Spinal cord (tissue), 10 donors: Measurements from ENCODE around the gene CHST6. TPM values are rescaled to one million over a fixed set of nuclear protein-coding genes. Genes with fewer than 3 reads are reported as not detected.
"Not testable (repeated sequence)": the region's sequence is repeated elsewhere in the genome, so short reads cannot be mapped to it uniquely, and the experiment has no call there.

Experiments
- DNase-seq, 6 donors: peaks; one replicate each; pipeline versions ENCODE4 v3.0.0 to v3.0.0-alpha.2; 2013 to 2015; ENCODE audit warnings: low spot score in 6 of 6, low read depth in 4 of 6
- H3K27ac ChIP-seq: one replicate; pipeline ENCODE4 v1.5.1; 2013; ENCODE audit warnings: low read depth, low read length, control low read depth
- H3K27me3 ChIP-seq: one replicate; pipeline ENCODE4 v1.6.1; 2013; ENCODE audit warnings: low read length; ENCODE audit not compliant: control insufficient read depth, insufficient read depth
- H3K36me3 ChIP-seq: one replicate; pipeline ENCODE4 v1.6.1; 2013; ENCODE audit warnings: low read length; ENCODE audit not compliant: control insufficient read depth, insufficient read depth
- H3K4me1 ChIP-seq: one replicate; pipeline ENCODE4 v1.6.1; 2013; ENCODE audit warnings: low read length; ENCODE audit not compliant: control insufficient read depth, insufficient read depth
- H3K4me3 ChIP-seq: one replicate; pipeline ENCODE4 v1.5.1; 2013; ENCODE audit warnings: low read depth, low read length, control low read depth
- H3K9me3 ChIP-seq: one replicate; pipeline ENCODE4 v1.6.1; 2013; ENCODE audit warnings: low read length; ENCODE audit not compliant: control insufficient read depth, insufficient read depth
- WGBS: methylation state at CpG from one replicate; pipeline ENCODE4 v1.1.5; 2013; ENCODE audit warnings: missing lambda C conversion rate; ENCODE audit not compliant: insufficient coverage; 5-methylcytosine and 5-hydroxymethylcytosine counted together
- long read RNA-seq, 4 donors: transcript quantifications; one replicate each; lab custom pipeline, GENCODE V29; 2026
- polyA plus RNA-seq, 2 donors: library from polyadenylated mRNA; unstranded; fragments of 120-200 nt; gene quantifications; one replicate each; pipeline ENCODE4 v1.2.1, GENCODE V29; 2013; ENCODE audit not compliant: insufficient read length in 2 of 2
- total RNA-seq, 2 donors: library from RNA; depleted of rRNA in 1 of 2; stranded (reverse); fragments of 120-200 nt in 1 of 2; fragments of >200 nt in 1 of 2; gene quantifications; one replicate each; pipeline versions ENCODE4 v1.2.3 to v1.2.4, GENCODE V29; 2013 to 2014
- donor health status: healthy.

The CHST6 gene
- total RNA-seq (1 to 10 TPM; 5.4 to 7.9 TPM), polyA plus RNA-seq (10 to 100 TPM; 11.4 to 12.3 TPM)
- long read RNA-seq, donor 1, full-length matches to known transcripts, result 1 of 1 reads
- long read RNA-seq, donor 1, partial matches to known transcripts, result 0 of 1 reads
- long read RNA-seq, donor 1, other reads (novel, unspliced or antisense), result 0 of 1 reads
- long read RNA-seq, donor 2, full-length matches to known transcripts, result 1 of 1 reads
- long read RNA-seq, donor 2, partial matches to known transcripts, result 0 of 1 reads
- long read RNA-seq, donor 2, other reads (novel, unspliced or antisense), result 0 of 1 reads
- long read RNA-seq, donor 3, full-length matches to known transcripts, result 1 of 1 reads
- long read RNA-seq, donor 3, partial matches to known transcripts, result 0 of 1 reads
- long read RNA-seq, donor 3, other reads (novel, unspliced or antisense), result 0 of 1 reads
- long read RNA-seq, donor 4, result 0 reads

DNA sequence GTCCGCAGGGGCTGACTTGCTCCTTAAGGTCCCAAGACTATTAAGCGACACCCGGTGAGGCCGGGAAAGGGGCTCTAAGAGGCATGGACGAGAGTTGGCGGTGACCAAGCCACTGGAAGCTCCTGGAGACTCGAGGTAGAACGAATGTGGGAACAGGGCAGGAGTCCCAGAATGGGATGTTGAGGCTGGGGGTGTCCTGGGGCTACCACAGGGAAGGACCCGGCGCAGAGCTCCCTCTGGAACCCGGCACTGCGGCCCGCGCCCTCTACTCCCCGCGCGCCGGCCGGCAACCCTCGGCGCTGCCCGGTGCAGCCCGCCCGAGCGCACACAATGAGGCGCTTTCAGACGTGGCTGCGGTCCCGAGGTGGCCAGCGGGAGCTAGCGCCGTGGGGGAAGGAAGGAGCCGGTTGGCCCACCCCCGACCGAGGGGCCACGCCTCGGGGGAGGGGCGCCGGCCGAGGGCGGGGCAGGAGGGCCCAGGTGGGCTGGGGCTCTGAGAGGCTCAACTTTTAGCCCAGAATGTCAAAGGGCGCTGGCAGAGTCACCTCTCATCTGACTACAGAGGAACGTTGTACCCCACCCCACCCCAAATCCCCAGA lies at the start of gene CHST6:
TSS of gene CHST6 (minus strand) at position 366 of the 599 bp plus-strand sequence. CDS start 15,613 bp downstream, outside the sequence.
- H3K27me3 ChIP-seq, result no peaks in the 10 kb centered on the region
- no peaks in the 10 kb centered on the region for H3K9me3 ChIP-seq
- H3K4me3 ChIP-seq, result peak within 1 kb of the TSS; percentile 67
- peak within 1 kb of the TSS; percentile 50 for H3K27ac ChIP-seq
- H3K4me1 ChIP-seq, result peaks cover 48% of the 10 kb centered on the region
- 1% methylated on average over 42 of the region's 43 CpGs for WGBS
- no peaks in the 10 kb centered on the region for H3K36me3 ChIP-seq
- peak in 2 of 6 donors; percentile 63 to 76 for DNase-seq

DNA sequence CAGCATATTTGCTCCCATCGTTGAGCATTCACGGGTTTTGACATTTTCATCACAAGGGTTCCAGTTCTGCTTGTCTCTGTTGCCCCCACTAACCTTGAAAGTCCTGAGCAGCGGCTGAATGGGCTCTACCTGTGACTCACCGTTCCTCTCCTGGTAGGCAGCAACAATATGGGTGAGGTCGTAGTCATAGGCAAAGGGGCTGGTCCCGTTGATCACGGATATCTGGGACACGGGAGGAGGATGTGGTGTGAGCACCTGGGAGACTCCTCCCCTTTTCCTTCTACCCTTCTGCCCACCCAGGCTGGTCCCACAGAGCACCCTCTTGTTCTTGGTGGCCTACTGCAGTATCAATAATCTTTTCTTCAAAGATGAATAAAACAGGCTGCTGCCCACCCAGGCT lies 47.2 kb upstream of the CHST6 start:
- not testable (repeated sequence) for H3K27ac ChIP-seq, DNase-seq, H3K4me3 ChIP-seq, H3K9me3 ChIP-seq, H3K27me3 ChIP-seq
- H3K36me3 ChIP-seq, result peaks cover 27% of the 10 kb centered on the region
- H3K4me1 ChIP-seq, result peaks cover 10% of the 10 kb centered on the region
- no CpG with 5 or more reads among the region's 8 CpGs for WGBS

DNA sequence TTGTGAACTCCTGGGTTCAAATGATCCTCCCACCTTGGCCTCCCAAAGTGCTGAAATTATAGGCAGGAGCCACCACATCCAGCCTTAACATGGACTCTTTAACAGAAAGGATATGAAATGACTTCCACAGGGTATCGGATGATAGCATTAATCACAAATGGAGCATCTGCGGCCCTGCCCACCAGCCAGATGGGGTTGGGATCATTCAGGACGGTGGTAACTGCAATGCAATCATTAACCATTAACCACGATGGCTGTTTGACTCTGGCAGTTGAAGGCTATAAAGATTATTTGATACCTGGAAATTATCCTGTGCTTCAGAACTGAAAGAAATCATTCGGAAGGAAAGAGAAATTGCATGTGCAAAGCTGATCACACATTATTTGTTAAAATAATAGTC lies 46.0 kb upstream of the CHST6 start:
- Histone ChIP-seq H3K36me3 (peaks cover 29% of the 10 kb centered on the region), H3K27me3 (no peaks in the 10 kb centered on the region), H3K4me1 (peaks cover 10% of the 10 kb centered on the region), H3K4me3 (no peak overlapping the region), H3K27ac (no peak overlapping the region), H3K9me3 (no peaks in the 10 kb centered on the region)
- 100% methylated on average over 1 of the region's 5 CpGs for WGBS
- DNase-seq, result no peak

DNA sequence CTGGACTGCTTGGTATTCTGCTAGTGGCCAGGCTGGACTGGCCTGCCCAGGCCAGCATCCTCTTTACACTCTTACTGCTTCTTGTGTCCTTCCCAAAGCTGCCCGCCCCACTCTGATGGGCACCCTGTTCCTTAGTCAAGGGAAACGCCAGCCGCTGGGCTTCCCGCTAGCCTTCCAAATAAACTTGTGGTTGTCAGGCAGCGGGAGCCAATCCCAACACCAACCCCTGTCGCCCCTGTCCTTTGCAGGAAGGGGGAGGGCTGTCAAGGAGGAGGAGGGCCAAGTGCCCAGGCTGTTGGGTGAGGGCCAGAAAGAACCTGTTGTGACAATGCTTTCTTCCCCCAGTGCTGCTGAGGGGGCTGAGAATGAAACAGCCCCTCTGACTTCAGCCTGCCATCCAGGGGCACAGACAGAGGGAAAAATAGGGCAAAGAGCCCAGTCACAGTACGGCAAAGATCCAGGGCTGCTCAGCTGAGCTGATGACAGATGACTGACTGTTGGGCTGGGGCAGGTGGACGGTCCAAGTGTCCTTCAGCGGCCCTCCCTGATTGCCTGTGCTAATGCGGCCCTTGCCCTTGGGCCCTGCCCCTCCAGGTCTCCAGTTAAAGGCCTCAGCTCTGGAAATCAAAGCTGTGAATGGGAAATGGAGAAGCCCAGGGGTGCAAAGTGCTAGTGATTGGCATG lies 43.8 kb upstream of the CHST6 start:
- H3K4me3 ChIP-seq, H3K27me3 ChIP-seq, H3K4me1 ChIP-seq, H3K9me3 ChIP-seq, H3K27ac ChIP-seq: not testable (repeated sequence)
- H3K36me3 ChIP-seq, result peaks cover 37% of the 10 kb centered on the region
- no CpG with 5 or more reads among the region's 10 CpGs for WGBS
- peak in 2 of 6 donors; percentile 37 to 63 for DNase-seq

DNA sequence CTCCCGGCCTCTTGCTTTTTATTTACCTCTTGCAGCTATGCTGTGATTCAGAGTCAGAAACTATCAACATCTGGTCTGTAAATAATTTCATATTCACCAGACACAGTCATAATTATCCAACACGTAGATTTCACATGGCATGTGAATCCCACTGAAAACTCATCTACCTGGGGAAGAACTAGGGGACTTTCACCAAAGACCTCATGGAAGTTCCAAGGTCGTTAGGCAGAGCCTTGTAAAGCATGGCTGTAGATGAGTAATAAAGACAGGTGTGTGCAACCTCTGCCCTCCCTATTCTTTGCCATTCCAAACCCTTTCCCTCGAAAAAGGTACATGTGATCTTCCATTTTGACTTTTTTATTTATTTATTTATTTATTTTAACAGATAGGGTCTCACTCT lies 42.5 kb upstream of the CHST6 start:
- Histone ChIP-seq H3K4me1 (peaks cover 6% of the 10 kb centered on the region), H3K27ac (no peak overlapping the region), H3K36me3 (peaks cover 39% of the 10 kb centered on the region), H3K9me3 (no peaks in the 10 kb centered on the region), H3K27me3 (no peaks in the 10 kb centered on the region), H3K4me3 (no peak overlapping the region)
- DNase-seq, result no peak
- 92% methylated on average over 2 of the region's 4 CpGs for WGBS

DNA sequence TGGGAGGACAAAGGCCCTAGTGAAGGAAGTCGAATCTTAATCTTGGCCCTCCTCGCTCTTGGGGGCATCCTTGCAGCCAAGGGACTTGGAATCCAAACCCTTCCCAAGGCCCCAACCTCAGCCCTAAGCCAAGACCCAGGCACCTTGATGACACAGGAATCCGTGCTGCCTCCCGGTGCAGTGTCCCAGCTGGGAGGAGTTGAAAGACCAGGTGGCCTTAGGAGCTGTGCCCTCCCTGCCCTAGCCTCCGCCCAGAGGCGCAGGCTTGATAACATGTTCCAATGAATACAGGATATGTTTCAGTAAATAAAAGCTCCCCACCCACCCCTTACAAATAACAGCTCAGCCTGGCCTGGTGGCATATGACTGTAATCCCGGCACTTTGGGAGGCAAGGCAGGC lies 40.7 kb upstream of the CHST6 start, which contains the start of gene CHST5:
TSS of gene CHST5 (minus strand) at position 208 of the 400 bp plus-strand sequence. CDS start 5,724 bp downstream, outside the sequence.
- H3K4me1 ChIP-seq, result peaks cover 6% of the 10 kb centered on the region
- H3K9me3 ChIP-seq, result no peaks in the 10 kb centered on the region
- WGBS, result 78% methylated on average over 4 of the region's 7 CpGs
- no peak within 1 kb of the TSS for H3K4me3 ChIP-seq
- H3K36me3 ChIP-seq, result peaks cover 39% of the 10 kb centered on the region
- H3K27me3 ChIP-seq, result no peaks in the 10 kb centered on the region
- H3K27ac ChIP-seq, result no peak within 1 kb of the TSS
- DNase-seq, result no peak

DNA sequence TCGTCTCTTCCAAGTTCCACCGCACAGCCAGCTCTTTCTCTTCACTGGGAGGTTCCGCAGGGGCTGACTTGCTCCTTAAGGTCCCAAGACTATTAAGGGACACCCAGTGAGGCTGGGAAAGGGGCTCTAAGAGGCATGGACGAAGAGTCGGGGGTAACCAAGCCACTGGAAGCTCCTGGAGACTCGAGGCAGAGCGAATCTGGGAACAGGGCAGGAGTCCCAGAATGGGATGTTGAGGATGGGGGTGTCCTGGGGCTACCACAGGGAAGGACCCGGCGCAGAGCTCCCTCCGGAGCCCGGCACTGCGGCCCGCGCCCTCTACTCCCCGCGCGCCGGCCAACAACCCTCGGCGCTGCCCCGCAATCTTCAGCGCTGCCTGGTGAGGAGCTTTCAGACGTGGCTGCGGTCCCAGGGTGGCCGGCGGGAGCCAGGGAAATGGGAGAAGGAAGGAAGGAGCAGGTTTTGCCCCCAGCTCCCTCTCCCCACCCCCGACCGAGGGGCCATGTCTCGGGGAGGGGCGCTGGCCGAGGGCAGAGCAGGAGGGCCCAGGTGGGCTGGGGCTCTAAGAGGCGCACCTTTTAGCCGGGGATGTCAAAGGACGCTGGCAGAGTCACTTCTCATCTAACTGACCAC lies 40.1 kb upstream of the CHST6 start:
- H3K4me1 ChIP-seq, result peaks cover 6% of the 10 kb centered on the region
- no peaks in the 10 kb centered on the region for H3K27me3 ChIP-seq
- WGBS, result 51% methylated on average over 24 of the region's 34 CpGs
- DNase-seq, result no peak
- H3K4me3 ChIP-seq, result no peak overlapping the region
- H3K9me3 ChIP-seq, result no peaks in the 10 kb centered on the region
- H3K36me3 ChIP-seq, result peaks cover 38% of the 10 kb centered on the region
- no peak overlapping the region for H3K27ac ChIP-seq

DNA sequence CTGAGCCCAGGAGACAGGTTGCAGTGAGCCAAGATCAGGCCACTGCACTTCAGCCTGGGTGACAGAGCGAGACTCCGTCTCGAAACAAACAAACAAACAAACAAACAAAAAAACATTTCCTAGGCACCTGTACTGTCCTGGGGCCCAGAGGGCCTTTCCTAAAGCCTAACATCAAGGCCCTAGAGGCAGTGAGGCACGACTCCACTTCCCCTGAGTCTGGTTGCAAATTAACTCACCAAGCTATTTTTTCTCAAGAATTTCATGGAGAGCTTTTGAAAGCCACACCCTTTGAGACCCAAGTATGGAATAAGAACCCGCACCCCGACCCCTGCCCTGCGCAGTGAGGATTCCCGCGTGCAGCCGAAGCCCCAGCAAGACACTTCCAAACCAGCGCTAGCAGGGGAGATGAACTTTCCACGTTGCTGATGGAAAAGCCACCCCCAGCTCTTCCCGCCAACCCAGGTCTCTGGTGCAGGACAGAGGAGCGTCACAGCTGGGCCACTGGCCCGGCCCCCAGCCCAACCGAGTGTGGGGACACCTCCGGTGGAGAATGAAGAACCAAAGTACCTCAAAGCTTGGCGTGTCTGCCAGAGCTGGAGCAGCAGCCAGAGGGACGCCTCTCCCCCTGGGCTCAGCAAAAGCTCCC lies 39.4 kb upstream of the CHST6 start:
- no peaks in the 10 kb centered on the region for H3K27me3 ChIP-seq
- no peak for DNase-seq
- no peak overlapping the region for H3K4me3 ChIP-seq
- H3K36me3 ChIP-seq, result peaks cover 44% of the 10 kb centered on the region
- no peaks in the 10 kb centered on the region for H3K9me3 ChIP-seq
- H3K27ac ChIP-seq, result no peak overlapping the region
- peaks cover 6% of the 10 kb centered on the region for H3K4me1 ChIP-seq
- WGBS, result 77% methylated on average over 19 of the region's 19 CpGs

DNA sequence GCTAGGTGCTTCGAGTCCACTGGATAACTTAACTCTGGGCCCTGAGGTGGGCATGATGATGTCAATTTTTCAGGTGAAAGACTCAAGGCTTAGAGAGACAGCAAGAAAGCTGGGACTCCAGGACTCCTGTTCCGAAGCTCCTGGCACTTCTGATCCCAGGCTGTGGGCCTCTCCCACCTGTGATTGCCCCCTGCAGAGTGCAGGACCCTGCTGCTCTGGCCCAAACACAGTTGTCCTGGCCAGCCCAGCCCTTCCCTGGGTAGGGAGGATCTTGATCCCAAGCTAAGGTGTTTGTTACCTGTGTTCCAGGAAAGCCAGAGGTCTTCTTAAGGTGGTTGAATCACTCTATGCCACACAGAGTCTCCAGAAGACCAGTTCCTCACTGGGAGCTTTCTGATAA lies 37.5 kb upstream of the CHST6 start:
- H3K36me3 ChIP-seq, result peaks cover 55% of the 10 kb centered on the region
- WGBS, result 94% methylated on average over 2 of the region's 2 CpGs
- no peak overlapping the region for H3K4me3 ChIP-seq
- H3K9me3 ChIP-seq, result no peaks in the 10 kb centered on the region
- H3K4me1 ChIP-seq, result no peaks in the 10 kb centered on the region
- no peaks in the 10 kb centered on the region for H3K27me3 ChIP-seq
- DNase-seq, result no peak
- no peak overlapping the region for H3K27ac ChIP-seq
